Cardiac septum (tissue), 1 donor: ENCODE results near the gene METTL1. TPM values are rescaled to one million over a fixed set of nuclear protein-coding genes. Genes with fewer than 3 reads are reported as not detected.
A peak's percentile ranks its signal among the peaks of the same experiment; 100 is the strongest.

Experiments
- DNase-seq: peaks from one replicate; pipeline ENCODE4 v3.0.0-alpha.2; 2020; ENCODE audit warnings: low spot score
- intact Hi-C: fragments of 100-400 bp; cut with DNase I; formaldehyde crosslinking; loops from one replicate; pipeline ENCODE4 v1.14.0; 2022
- total RNA-seq: library from RNA; stranded (reverse); fragmentation: NEBNext Ultra II Directional; extraction: Animal tissue kit (Norgen Biotek cat#: 25700); gene quantifications from one replicate; pipeline ENCODE4 v1.2.1, GENCODE V29; 2021
- donor health status: DM: no; HTN: no; CAD: no.

The METTL1 gene
- total RNA-seq, 1 donor from 2014 or later: 13.3 TPM

GRCh38 chr12:57758552-57759359 lies 13.1 kb downstream of the METTL1 start:
- no peak for DNase-seq
- intact Hi-C loops: no loop called here

GRCh38 chr12:57757771-57758170 lies 14.1 kb downstream of the METTL1 start:
- intact Hi-C loops: no loop called here

GRCh38 chr12:57756406-57757341 lies 15.2 kb downstream of the METTL1 start:
- intact Hi-C loops: no loop called here
- no peak for DNase-seq

More at GRCh38 chr12:57757771-57758170, 14.1 kb downstream of the METTL1 start:
- DNase-seq: no peak

GRCh38 chr12:57755454-57756372 lies 16.2 kb downstream of the METTL1 start:
- peak; percentile 76 for DNase-seq
- intact Hi-C loops: no loop called here

- no peak for DNase-seq
- intact Hi-C loops: no loop called here
These were observed 16.8 kb downstream of the METTL1 start for GRCh38 chr12:57755194-57755453.

GRCh38 chr12:57754411-57755193 lies 17.3 kb downstream of the METTL1 start, which contains the start of gene MARCHF9:
TSS of gene MARCHF9 (plus strand) at chr12:57755103. CDS start at chr12:57755529, 426 bp downstream.
- DNase-seq: peak; percentile 72
- intact Hi-C loops: no loop called here

GRCh38 chr12:57753756-57754337 lies 18.1 kb downstream of the METTL1 start:
- DNase-seq: no peak
- intact Hi-C loops: loop anchor here (2.0 kb wide), 1 partner anchor 17 kb away; no protein-coding TSS in a partner anchor

GRCh38 chr12:57752668-57753000 lies 19.3 kb downstream of the METTL1 start:
- DNase-seq: no peak
- intact Hi-C loops: loop anchor here (2.0 kb wide), 1 partner anchor 18 kb away; no protein-coding TSS in a partner anchor

- peak; percentile 99 for DNase-seq
- intact Hi-C loops: loop anchor here (2.0 kb wide), 1 partner anchor 19 kb away; no protein-coding TSS in a partner anchor
These were observed 19.9 kb downstream of the METTL1 start, which contains the start of gene CDK4 for GRCh38 chr12:57751788-57752667. TSS of gene CDK4 (minus strand) at chr12:57752310. CDS start at chr12:57751717, 593 bp downstream.

- intact Hi-C loops: no loop called here
- no peak for DNase-seq
These were observed 20.5 kb downstream of the METTL1 start for GRCh38 chr12:57751432-57751787.

GRCh38 chr12:57750561-57751431 lies 21.1 kb downstream of the METTL1 start:
- intact Hi-C loops: no loop called here
- no peak for DNase-seq

GRCh38 chr12:57749061-57749460 lies 22.8 kb downstream of the METTL1 start:
- no peak for DNase-seq
- intact Hi-C loops: no loop called here

- DNase-seq: no peak
- intact Hi-C loops: no loop called here
These were observed 25.9 kb downstream of the METTL1 start for GRCh38 chr12:57746025-57746424.

GRCh38 chr12:57745485-57745881 lies 26.4 kb downstream of the METTL1 start:
- intact Hi-C loops: no loop called here
- DNase-seq: no peak

GRCh38 chr12:57744777-57745484 lies 27.0 kb downstream of the METTL1 start, which contains the start of gene TSPAN31:
TSS of gene TSPAN31 (plus strand) at chr12:57745039. CDS start at chr12:57745155, 116 bp downstream.
- intact Hi-C loops: no loop called here
- peak; percentile 98 for DNase-seq
